Activated T-cell treated with anti-CD3 and anti-CD28 coated beads for 24 hours (primary cell): ENCODE results near the gene ARID1B.
"Not testable (repeated sequence)": the region's sequence is repeated elsewhere in the genome, so short reads cannot be mapped to it uniquely, and the experiment has no call there.

Source experiments
- DNase-seq: peaks from one replicate; pipeline ENCODE4 v3.0.0-alpha.2; 2020; ENCODE audit warnings: low read depth

Gene ARID1B

GRCh38 chr6:157134402-157135047 is 357.3 kb downstream of the ARID1B start:
- DNase-seq, result no peak

GRCh38 chr6:157135691-157136090 is 358.5 kb downstream of the ARID1B start:
- no peak for DNase-seq

- no peak for DNase-seq
Measured at GRCh38 chr6:157137501-157137900, 360.3 kb downstream of the ARID1B start.

- no peak for DNase-seq
Measured at GRCh38 chr6:157139054-157139708, 362.0 kb downstream of the ARID1B start.

- peak; percentile 7 for DNase-seq
Measured at GRCh38 chr6:157143171-157143889, 366.2 kb downstream of the ARID1B start.

DNA sequence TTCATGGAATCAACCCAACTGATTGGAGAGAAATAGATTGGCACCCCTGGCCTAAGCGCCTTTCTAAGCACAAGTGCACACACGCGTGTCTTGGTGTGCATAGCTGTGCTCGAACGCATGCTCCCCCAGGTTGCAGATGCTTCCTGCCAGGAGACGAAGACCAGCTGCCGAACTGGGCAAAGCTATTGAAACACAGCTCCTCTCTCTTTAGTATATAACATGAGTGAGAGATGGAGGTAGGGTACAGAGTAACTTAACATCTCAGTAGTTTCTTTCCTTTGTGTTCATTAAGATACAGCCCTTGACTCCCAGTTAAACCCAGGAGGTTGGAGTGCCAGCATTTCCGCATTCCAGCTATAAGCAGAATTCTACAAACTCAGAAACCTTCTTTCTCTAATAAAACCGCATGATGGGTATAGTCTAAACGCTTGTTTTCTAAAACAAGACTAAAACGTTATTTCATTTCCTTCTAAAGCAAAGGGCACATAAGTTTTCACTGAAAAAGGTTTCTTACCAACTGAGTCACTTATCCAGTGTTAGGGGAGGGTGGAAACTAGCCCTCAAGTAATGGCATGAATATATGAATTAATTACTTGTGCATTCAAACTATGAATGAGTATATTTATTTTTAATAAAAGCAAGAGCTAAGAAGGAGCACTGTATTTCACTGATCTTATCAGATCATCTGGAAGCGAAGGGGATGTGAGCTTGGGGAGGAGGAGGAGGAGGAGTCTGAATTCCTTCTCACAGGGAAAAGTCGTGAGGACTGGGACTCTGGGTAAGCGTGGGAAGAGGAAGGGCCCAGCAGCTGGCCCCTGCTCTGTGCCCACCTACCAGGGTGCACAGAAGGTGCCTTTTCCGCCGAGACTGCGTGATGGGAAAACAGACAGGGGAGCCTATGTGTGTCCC is 367.0 kb downstream of the ARID1B start:
- no peak for DNase-seq

GRCh38 chr6:157144859-157145568 is 367.8 kb downstream of the ARID1B start:
- DNase-seq, result no peak

DNA sequence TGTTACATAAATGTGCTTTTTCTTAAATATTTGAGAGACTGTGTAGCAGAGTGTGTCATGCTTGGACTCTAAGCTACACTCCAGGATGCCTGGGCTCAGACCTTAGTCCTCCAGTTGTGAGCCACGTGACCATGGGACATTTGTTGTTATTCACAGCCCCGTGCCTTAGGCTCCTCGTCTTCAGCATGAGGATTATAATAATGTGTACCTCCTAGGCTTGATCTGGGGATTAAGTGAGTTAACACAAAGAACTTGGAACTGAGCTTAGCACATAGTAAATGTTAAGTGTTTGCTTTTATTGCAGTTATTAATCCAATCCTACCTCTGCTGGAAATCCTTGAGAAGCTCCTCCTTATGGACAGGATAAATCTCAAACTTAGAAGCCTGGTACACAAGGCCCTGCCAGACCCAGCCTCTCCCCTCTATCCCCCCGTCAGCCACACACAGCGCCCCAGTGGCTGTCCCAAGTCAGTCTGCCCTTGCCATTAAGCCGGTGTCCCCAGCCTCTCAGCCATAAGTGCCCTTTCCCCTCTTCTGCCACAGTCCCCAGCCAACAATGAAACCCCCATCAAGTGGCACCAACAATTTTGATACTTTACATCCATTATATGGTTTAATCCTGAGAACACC is 368.6 kb downstream of the ARID1B start:
- no peak for DNase-seq

GRCh38 chr6:157147054-157148026 is 370.2 kb downstream of the ARID1B start:
- not testable (repeated sequence) for DNase-seq

DNA sequence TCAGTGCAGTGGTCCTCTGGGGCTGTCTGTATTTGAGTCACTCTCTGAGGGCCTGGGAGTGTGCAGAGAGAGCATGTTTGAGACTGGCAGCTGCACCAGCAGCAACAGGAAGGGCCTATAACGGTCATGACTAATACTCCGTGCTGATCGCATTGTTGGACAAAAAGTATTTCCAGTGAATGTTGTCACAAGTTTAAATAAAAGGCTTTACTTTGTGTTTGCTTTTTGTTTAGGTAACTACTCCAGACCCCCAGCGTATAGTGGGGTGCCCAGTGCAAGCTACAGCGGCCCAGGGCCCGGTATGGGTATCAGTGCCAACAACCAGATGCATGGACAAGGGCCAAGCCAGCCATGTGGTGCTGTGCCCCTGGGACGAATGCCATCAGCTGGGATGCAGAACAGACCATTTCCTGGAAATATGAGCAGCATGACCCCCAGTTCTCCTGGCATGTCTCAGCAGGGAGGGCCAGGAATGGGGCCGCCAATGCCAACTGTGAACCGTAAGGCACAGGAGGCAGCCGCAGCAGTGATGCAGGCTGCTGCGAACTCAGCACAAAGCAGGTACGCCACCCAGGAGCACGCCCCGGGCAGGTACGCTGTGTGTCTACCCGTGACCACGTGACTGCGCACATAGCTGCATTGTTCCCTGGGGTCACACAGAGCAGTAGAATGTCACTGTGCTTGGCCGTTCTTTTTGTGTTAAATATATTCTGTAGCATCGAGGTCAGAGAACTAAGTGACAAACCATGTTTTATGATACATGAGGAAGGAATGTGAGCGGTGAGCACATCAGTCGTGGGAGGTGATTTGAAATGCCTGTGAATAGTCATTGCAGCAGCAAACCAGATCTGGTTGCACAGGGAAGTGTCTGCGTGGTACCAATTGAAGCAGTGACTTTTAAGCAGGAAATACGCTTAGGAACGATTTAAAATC is 371.5 kb downstream of the ARID1B start:
- DNase-seq, result no peak

DNA sequence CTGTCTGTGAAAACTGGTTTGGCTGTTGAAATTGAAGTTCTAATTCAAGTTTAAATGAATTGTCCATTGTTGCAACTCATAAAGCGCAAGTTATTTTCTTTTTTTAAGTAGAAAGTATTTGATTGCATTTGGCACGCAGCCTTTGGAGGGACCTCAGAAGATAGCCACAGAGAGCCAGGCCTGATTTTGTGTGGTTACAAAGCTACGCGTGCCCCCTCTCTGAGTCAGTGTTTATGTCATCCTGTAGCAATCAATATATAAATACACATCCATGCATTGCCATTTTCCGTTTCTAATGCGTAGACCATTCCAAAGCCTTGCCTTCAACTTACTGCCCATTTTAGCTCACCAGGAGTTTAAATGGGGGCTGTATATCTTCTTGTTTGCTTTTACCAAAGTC is 372.9 kb downstream of the ARID1B start:
- no peak for DNase-seq

GRCh38 chr6:157151029-157151428 is 373.9 kb downstream of the ARID1B start:
- DNase-seq, result no peak

DNA sequence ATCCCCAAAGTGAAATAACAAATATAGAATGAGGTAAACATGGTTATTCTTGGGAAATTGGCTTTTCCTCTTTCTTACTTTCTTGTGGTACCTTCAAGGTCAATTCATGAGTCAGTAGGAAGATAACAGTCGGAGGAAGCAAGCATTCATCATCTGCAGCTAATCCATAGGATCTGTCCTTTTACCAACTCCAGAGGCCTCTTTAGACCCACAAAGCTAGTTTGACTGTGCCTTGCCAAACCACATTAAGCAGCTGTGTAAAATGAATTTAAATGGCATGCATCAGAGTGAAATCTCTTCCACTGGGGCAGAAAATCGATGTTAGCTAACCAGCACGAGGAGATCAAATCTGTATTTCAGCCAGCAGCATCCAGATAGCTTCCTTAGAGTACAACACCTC is 374.8 kb downstream of the ARID1B start:
- no peak for DNase-seq

DNA sequence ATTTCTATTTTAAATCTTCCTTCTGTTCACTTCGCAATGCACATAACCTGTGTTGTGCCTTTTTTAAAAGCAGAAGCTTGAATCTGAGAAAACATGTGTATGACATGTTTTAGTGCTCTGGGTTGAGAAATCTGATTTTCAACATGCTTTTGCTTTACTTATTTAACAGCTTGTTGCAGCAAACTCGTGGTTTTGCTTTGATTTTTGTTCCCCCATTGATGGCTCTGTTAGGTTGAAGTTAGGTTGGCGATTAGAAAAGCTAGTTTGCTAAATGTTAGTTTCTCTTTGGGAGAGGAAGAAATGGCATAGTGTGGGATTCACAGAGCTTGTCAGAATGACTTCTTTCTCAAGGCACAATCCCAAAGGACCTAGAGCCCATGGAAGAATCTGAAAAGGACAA is 375.4 kb downstream of the ARID1B start:
- no peak for DNase-seq

DNA sequence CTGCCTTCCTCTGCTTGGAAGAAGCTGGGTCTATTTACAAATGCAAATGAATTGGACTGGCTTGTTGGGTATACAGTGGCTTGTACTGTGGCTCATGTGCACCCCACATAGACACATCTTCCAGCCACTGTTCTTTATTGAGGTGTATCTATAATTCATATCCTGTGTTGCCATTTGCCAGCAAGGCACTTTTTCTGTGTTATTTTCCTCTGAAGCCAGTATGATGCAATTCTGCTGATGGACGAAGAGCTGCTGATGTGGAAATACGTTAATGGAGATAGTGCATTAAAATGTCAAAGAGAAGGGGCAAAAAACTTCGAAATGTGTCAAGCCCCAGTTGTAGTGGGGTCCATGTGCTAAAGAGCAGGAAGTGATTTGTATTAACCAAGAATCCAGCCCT is 378.6 kb downstream of the ARID1B start:
- no peak for DNase-seq

- DNase-seq, result no peak
Measured at GRCh38 chr6:157157258-157157657, 380.1 kb downstream of the ARID1B start.

- no peak for DNase-seq
Measured at GRCh38 chr6:157158456-157158855, 381.3 kb downstream of the ARID1B start.

DNA sequence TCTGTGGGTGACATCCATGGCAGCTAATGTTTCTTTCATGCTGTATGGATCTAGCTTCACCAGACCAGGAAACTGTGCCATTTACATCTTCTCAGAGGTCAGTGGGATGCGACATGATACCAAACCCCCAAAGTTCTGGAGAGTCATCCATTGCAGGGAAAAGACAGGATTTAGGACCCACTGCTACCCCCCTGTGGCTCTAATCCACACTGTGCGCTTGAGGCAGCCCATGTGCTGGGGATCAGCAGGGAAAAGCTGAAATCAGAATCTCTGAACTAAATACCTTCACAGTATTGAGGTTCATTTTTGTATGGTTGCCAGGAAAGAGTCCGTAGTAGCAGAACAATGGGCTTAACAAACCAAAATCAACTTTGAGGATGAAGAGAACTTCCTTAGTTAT is 381.7 kb downstream of the ARID1B start:
- no peak for DNase-seq

GRCh38 chr6:157159348-157159747 is 382.2 kb downstream of the ARID1B start:
- no peak for DNase-seq
